Naive thymus-derived CD8-positive, alpha-beta T cell (primary cell): ENCODE measurements around the gene BRMS1L. TPM values are rescaled to one million over a fixed set of nuclear protein-coding genes. Genes with fewer than 3 reads are reported as not detected.
"Not testable (repeated sequence)": the region's sequence is repeated elsewhere in the genome, so short reads cannot be mapped to it uniquely, and the experiment has no call there.

Experiments
- ATAC-seq, 2 donors: fragments of 150-1000 bp; cut with Tn5 transposase in 1 of 2; sonication (Bioruptor Pico), chemical (Tn5 transposase) in 1 of 2; 1 replicate in 1 of 2; 2 replicates in 1 of 2; pipeline ENCODE4 v1.10.0; 2021; ENCODE audit warnings: mild to moderate bottlenecking in 2 of 2, moderate library complexity in 2 of 2
- POLR2A ChIA-PET: fragments of 350-600 bp; sonication (Branson Sonifier 250); formaldehyde crosslinking; loops from one replicate; lab custom pipeline; 2021; ENCODE audit warnings: antibody characterized with exemption; lab: Charles Lee
- DNase-seq, 10 donors: peaks; one replicate each; pipeline versions ENCODE4 v3.0.0 to v3.0.0-alpha.2; 2020 to 2022
- H3K27ac Mint-ChIP-seq, 10 donors: one replicate each; pipeline ENCODE4 v1.8.0; 2020 to 2022; ENCODE audit warnings: mild to moderate bottlenecking in 10 of 10, mixed read lengths in 10 of 10, moderate library complexity in 4 of 10, inconsistent platforms in 1 of 10
- H3K27me3 Mint-ChIP-seq, 5 donors: one replicate each; pipeline ENCODE4 v1.8.0; 2021 to 2022; ENCODE audit warnings: mixed read lengths in 5 of 5
- H3K36me3 Mint-ChIP-seq, 3 donors: one replicate each; pipeline ENCODE4 v1.8.0; 2020 to 2022; ENCODE audit warnings: mixed read lengths in 3 of 3, mild to moderate bottlenecking in 2 of 3, inconsistent platforms in 1 of 3
- H3K4me1 Mint-ChIP-seq, 4 donors: one replicate each; pipeline ENCODE4 v1.8.0; 2021 to 2022; ENCODE audit warnings: mixed read lengths in 4 of 4
- H3K4me3 Mint-ChIP-seq, 10 donors: one replicate each; pipeline ENCODE4 v1.8.0; 2020 to 2022; ENCODE audit warnings: mild to moderate bottlenecking in 10 of 10, mixed read lengths in 10 of 10, moderate library complexity in 6 of 10, inconsistent platforms in 1 of 10
- H3K9me3 Mint-ChIP-seq, 9 donors: one replicate each; pipeline ENCODE4 v1.8.0; 2020 to 2022; ENCODE audit warnings: mixed read lengths in 9 of 9, mild to moderate bottlenecking in 3 of 9, inconsistent platforms in 1 of 9, moderate library complexity in 1 of 9
- polyA plus RNA-seq, 3 donors: library from polyadenylated mRNA; unstranded; fragments of 300-500 nt; fragmentation: Illumina TruSeq; gene quantifications; one replicate each; pipeline ENCODE4 v1.2.3, GENCODE V29; 2021
- total RNA-seq, 8 experiments: library from RNA in 2 of 8; stranded (reverse) in 2 of 8; gene quantifications; one replicate each; pipeline ENCODE4 v1.2.3 and lab custom pipeline; 2021 to 2026

The BRMS1L gene
- 1 to 10 TPM; 6.2 to 6.9 TPM for total RNA-seq
- polyA plus RNA-seq = 1 to 10 TPM; 1.8 to 3.6 (median 2.7) TPM
- 5.8 to 10.3 (median 8.2) reads per million in 6 experiments for total RNA-seq (lab: John Stamatoyannopoulos, UW)

DNA sequence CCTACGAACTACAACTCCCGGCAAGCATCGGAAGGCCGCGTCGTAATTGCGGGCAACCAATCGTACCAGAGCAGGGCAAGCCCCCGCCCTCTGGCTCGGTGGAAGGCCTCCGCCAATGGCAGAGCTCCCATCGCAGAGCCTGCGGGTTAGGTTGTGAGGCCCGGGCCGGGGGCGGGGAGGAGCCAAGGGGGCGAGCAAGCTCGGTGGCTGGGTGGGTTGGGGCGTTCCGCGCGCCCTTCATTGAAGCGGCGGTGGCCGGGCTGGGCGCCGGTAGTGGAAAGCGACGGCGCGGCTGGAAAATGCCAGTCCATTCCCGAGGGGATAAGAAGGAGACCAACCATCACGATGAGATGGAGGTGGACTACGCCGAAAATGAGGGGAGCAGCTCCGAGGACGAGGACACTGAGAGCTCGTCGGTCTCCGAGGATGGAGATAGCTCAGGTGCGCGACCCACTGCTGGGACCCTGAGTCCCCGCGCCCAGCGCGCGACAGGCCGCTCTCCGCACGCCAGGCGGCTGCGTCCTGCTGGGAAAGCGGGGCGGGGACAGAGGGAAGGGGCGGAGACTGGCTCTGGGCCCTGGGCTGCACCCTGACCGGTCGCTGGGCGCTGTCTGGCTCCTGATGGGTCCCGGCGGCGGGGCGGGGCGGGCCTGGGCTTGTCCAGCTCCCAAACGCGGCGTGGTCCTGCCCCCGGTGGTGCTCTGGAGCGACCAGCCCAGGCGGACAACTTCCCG is at the start of gene BRMS1L:
TSS of gene BRMS1L (plus strand) at position 121 of the 734 bp plus-strand sequence. CDS start at position 300, 179 bp downstream.
- peak; percentile 91 to 98 (median 96) for DNase-seq
- Mint-ChIP-seq H3K9me3 (no peaks in the 10 kb centered on the region), H3K36me3 (peaks cover 0 to 2% (median 0%) of the 10 kb centered on the region in 3 donors), H3K27ac (peak within 1 kb of the TSS; percentile 70 to 97 (median 92)), H3K27me3 (no peaks in the 10 kb centered on the region), H3K4me1 (peaks cover 12 to 24% (median 17%) of the 10 kb centered on the region in 4 donors), H3K4me3 (peak within 1 kb of the TSS; percentile 87 to 97 (median 92))
- POLR2A ChIA-PET = interaction anchor here (0.6 to 1.4 kb wide), 6 partner anchors 8 to 1286 kb away, joined by 3 to 15 read pairs (median 4); partner anchors contain the start of genes MBIP and RALGAPA1
- peak; percentile 97 to 98 for ATAC-seq

DNA sequence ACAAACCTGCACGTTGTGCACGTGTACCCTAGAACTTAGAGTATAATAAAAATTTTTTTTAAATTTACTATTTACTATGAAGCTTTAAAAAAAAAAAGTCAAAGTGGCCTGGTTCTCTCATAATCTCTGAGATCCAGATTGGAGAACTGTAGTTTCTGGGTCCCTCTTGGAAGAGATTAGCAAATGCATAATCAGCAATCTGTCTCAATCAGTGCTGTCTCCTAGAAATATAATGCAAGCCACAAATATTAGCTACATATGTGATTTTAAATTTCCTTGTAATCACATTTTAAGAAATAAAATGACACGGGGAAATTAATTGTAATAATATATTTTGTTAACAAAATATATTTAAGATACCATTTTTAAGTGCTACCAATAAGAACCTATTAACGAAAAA is 49.3 kb upstream of the BRMS1L start:
- peaks cover 14 to 25% (median 18%) of the 10 kb centered on the region in 3 donors for H3K36me3 Mint-ChIP-seq
- ATAC-seq = no peak
- peaks cover 0 to 21% (median 14%) of the 10 kb centered on the region in 9 donors for H3K9me3 Mint-ChIP-seq
- H3K4me1 Mint-ChIP-seq = peaks cover 0 to 15% (median 8%) of the 10 kb centered on the region in 4 donors
- no peak overlapping the region for H3K27ac Mint-ChIP-seq
- no peaks in the 10 kb centered on the region for H3K27me3 Mint-ChIP-seq
- POLR2A ChIA-PET = interaction anchor here (0.6 kb wide), 1 partner anchor 16 kb away, joined by 3 read pairs; no protein-coding TSS in a partner anchor
- H3K4me3 Mint-ChIP-seq = no peak overlapping the region
- no peak for DNase-seq

DNA sequence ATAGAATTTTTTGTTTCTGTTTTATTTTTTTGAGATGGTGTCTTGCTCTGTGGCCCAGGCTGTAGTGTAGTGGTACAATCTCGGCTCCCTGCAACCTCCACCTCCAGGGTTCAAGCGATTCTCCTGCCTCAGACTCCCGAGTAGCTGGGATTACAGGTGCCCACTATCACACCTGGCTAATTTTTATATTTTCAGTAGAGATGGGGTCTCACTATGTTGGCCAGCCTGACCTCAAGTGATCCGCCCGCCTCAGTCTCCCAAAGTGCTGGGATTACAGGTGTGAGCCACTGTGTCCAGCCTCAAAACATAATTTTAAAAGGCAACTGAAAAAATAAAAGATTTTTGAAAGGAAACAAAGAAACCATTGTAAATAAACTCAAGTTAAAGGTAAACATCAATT is 48.6 kb upstream of the BRMS1L start:
- H3K4me3 Mint-ChIP-seq = not testable (repeated sequence)
- H3K36me3 Mint-ChIP-seq = peaks cover 18 to 25% (median 20%) of the 10 kb centered on the region in 3 donors

DNA sequence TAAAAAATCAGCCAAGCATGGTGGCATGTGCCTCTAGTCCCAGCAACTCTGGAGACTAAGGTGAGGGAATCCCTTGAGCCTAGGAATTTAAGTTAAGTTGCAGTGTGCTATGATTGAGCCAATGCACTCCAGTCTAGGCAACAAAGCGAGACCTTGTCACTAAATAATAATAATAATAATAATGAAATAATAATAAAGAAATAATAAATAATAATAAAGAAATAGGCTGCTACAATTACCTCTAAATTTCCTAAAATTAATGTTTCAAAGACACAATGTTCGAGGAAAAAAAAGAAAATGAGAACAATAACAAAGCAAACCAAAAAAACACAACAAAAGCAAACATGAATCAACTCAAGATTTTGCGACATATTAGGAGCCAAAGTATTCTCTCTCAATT is 46.8 kb upstream of the BRMS1L start:
- H3K4me3 Mint-ChIP-seq = no peak overlapping the region
- no peak for DNase-seq
- peaks cover 22 to 23% (median 23%) of the 10 kb centered on the region in 3 donors for H3K36me3 Mint-ChIP-seq
- H3K27ac Mint-ChIP-seq = no peak overlapping the region
- POLR2A ChIA-PET = no interaction called here
- peaks cover 6 to 17% (median 11%) of the 10 kb centered on the region in 4 donors for H3K4me1 Mint-ChIP-seq
- no peaks in the 10 kb centered on the region for H3K27me3 Mint-ChIP-seq
- no peak for ATAC-seq
- peaks cover 0 to 28% (median 18%) of the 10 kb centered on the region in 9 donors for H3K9me3 Mint-ChIP-seq

More for the DNA sequence above, 48.6 kb upstream of the BRMS1L start:
- Mint-ChIP-seq H3K9me3 (peaks cover 0 to 25% (median 14%) of the 10 kb centered on the region in 9 donors), H3K4me1 (peaks cover 0 to 15% (median 8%) of the 10 kb centered on the region in 4 donors)
- DNase-seq, H3K27ac Mint-ChIP-seq, ATAC-seq, POLR2A ChIA-PET, H3K27me3 Mint-ChIP-seq: not testable (repeated sequence)

- POLR2A ChIA-PET = no interaction called here
- ATAC-seq (no peak), DNase-seq (no peak)
- Mint-ChIP-seq H3K36me3 (peaks cover 21 to 24% (median 23%) of the 10 kb centered on the region in 3 donors), H3K27ac (peak overlapping the region in 1 of 10 donors; percentile 17), H3K4me3 (no peak overlapping the region), H3K4me1 (peaks cover 14 to 28% (median 23%) of the 10 kb centered on the region in 4 donors), H3K27me3 (no peaks in the 10 kb centered on the region), H3K9me3 (peaks cover 0 to 28% (median 18%) of the 10 kb centered on the region in 9 donors)
These were observed 42.4 kb upstream of the BRMS1L start for GRCh38 chr14:35783699-35784098.

GRCh38 chr14:35786856-35787255 is 39.3 kb upstream of the BRMS1L start:
- Mint-ChIP-seq H3K4me1 (peaks cover 19 to 50% (median 40%) of the 10 kb centered on the region in 4 donors), H3K27ac (peak overlapping the region in 1 of 10 donors; percentile 1)
- ATAC-seq = no peak

DNA sequence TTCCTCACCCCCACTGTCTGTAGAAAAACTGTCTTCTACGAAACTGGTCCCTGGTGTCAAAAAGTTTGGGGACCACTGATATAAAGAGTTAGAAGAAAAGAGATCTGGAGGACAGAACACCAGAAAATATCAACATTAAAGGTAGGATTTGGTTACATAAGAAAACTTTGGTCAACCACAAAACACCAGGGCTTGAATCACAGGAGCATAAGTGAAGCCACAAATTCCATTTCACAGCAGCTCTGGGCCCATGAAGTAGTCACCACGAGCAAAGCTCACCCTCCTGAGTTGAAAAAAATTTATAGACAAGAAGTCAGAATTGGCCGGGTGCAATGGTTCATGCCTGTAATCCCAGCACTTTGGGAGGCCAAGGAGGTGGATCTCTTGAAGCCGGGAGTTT is 36.5 kb upstream of the BRMS1L start:
- POLR2A ChIA-PET = no interaction called here
- Mint-ChIP-seq H3K27me3 (no peaks in the 10 kb centered on the region), H3K27ac (peak overlapping the region in 2 of 10 donors; percentile 56 to 57), H3K36me3 (peaks cover 0 to 29% (median 12%) of the 10 kb centered on the region in 3 donors), H3K4me3 (no peak overlapping the region), H3K4me1 (peaks cover 16 to 40% (median 38%) of the 10 kb centered on the region in 4 donors), H3K9me3 (no peaks in the 10 kb centered on the region)
- DNase-seq = peak in 2 of 10 donors; percentile 9 to 14
- peak; percentile 29 to 42 for ATAC-seq

More at GRCh38 chr14:35786856-35787255, 39.3 kb upstream of the BRMS1L start:
- H3K4me3 Mint-ChIP-seq = no peak overlapping the region
- peaks cover 0 to 8% (median 1%) of the 10 kb centered on the region in 9 donors for H3K9me3 Mint-ChIP-seq
- no peaks in the 10 kb centered on the region for H3K27me3 Mint-ChIP-seq
- DNase-seq = no peak
- H3K36me3 Mint-ChIP-seq = peaks cover 5 to 23% (median 18%) of the 10 kb centered on the region in 3 donors
- POLR2A ChIA-PET = interaction anchor here (0.7 kb wide), 1 partner anchor 551 kb away, joined by 3 read pairs; no protein-coding TSS in a partner anchor

- no peak overlapping the region for H3K4me3 Mint-ChIP-seq
- DNase-seq = no peak
- no peaks in the 10 kb centered on the region for H3K9me3 Mint-ChIP-seq
- H3K36me3 Mint-ChIP-seq = peaks cover 0 to 35% (median 7%) of the 10 kb centered on the region in 3 donors
- ATAC-seq = no peak
- H3K27me3 Mint-ChIP-seq = no peaks in the 10 kb centered on the region
- peaks cover 26 to 60% (median 55%) of the 10 kb centered on the region in 4 donors for H3K4me1 Mint-ChIP-seq
- H3K27ac Mint-ChIP-seq = no peak overlapping the region
- POLR2A ChIA-PET = no interaction called here
These were observed 28.3 kb upstream of the BRMS1L start for GRCh38 chr14:35797796-35798195.

DNA sequence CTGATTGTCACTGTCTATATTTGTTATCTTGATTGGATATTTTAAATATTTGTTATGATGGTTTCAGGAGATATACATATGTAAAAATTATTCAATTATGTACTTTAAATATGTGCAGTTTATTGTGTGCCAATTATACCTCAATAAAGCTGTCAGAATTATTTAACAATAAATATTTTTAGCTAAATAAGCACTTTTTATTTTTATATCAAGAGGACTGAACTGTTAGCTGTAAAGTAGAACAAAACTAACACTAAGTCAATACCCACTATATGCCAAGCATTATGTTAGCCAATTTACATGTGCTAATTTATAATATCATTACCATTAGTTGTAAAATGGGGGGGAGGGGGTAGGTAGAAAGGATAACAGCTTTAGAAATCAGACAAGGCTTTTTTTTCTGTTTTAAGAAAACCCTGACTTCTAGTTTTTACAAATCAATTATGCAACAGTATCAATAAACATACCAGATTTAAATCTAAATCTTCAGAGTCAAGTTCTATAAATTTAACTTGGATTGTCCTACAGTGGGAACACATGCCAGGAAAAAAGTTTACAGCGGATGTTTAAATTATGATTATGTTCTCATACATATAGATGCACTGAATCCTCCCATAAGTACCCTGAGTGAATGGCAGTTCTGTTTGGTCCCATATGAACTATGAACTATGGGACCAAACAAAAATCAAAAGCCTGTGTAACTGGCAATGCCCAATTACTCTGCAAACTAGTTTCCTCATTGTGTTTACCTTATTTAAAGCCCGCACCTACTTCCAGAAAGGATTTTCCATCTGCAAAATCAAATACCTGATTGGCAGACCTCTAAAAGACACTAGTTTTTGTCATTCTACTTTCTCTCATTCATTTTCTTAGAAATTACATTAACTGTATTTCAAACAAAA is 19.9 kb upstream of the BRMS1L start:
- no peaks in the 10 kb centered on the region for H3K9me3 Mint-ChIP-seq
- peak overlapping the region in 8 of 10 donors; percentile 30 to 97 (median 91) for H3K4me3 Mint-ChIP-seq
- peak overlapping the region in 6 of 10 donors; percentile 13 to 63 (median 44) for H3K27ac Mint-ChIP-seq
- H3K36me3 Mint-ChIP-seq = peaks cover 0 to 22% (median 6%) of the 10 kb centered on the region in 3 donors
- no peak for ATAC-seq
- peaks cover 18 to 55% (median 52%) of the 10 kb centered on the region in 4 donors for H3K4me1 Mint-ChIP-seq
- no peak for DNase-seq
- POLR2A ChIA-PET = interaction anchor here (0.5 to 0.7 kb wide), 2 partner anchors 19 to 926 kb away, joined by 3 to 4 read pairs; partner anchors contain the start of gene BRMS1L
- H3K27me3 Mint-ChIP-seq = peaks cover 0 to 2% (median 0%) of the 10 kb centered on the region in 5 donors

- H3K9me3 Mint-ChIP-seq = no peaks in the 10 kb centered on the region
- POLR2A ChIA-PET = interaction anchor here (0.7 kb wide), 1 partner anchor 18 kb away, joined by 3 read pairs; the partner anchor contains the start of gene BRMS1L
- DNase-seq (no peak), ATAC-seq (no peak)
- H3K27me3 Mint-ChIP-seq = peaks cover 0 to 2% (median 0%) of the 10 kb centered on the region in 5 donors
- peaks cover 15 to 45% (median 42%) of the 10 kb centered on the region in 4 donors for H3K4me1 Mint-ChIP-seq
- H3K27ac Mint-ChIP-seq = peak overlapping the region in 9 of 10 donors; percentile 27 to 98 (median 87)
- peaks cover 0 to 20% (median 6%) of the 10 kb centered on the region in 3 donors for H3K36me3 Mint-ChIP-seq
- peak overlapping the region; percentile 88 to 99 (median 97) for H3K4me3 Mint-ChIP-seq
These were observed 18.8 kb upstream of the BRMS1L start for GRCh38 chr14:35807131-35807961.

DNA sequence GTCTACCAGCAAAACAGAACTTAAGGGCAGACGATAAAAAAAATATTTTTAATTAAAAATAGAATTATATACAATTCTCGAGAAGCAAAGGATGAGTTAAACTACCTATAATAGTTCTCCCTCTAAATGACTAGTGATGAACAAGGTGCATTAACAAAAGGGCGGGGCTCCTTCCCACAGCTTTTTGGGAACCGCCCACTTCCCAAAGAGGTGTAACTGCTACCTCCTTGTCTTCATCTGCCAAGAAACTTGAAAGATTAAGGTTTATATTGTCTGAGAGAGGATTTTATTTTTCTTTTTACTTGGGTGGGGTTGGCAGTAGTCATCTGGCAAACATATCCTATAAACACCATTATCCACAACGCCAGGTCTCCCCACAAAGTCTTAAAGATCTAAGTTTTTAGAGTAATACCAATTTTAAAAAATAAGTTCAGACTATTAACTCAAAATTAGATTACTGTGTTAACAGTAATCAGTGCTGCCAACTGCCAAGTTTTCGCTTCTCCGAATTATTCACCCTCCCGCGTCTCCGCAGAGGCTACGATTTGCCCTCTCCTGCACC is 18.0 kb upstream of the BRMS1L start:
- DNase-seq (peak in 3 of 10 donors; percentile 7 to 18 (median 17)), ATAC-seq (no peak)
- POLR2A ChIA-PET = interaction anchor here (2.5 kb wide), 1 partner anchor 18 kb away, joined by 15 read pairs; the partner anchor contains the start of gene BRMS1L

More for the DNA sequence above, 18.0 kb upstream of the BRMS1L start:
- H3K27me3 Mint-ChIP-seq = peaks cover 0 to 2% (median 0%) of the 10 kb centered on the region in 5 donors
- H3K27ac Mint-ChIP-seq = peak overlapping the region; percentile 85 to 98 (median 96)
- peaks cover 15 to 41% (median 39%) of the 10 kb centered on the region in 4 donors for H3K4me1 Mint-ChIP-seq
- peaks cover 0 to 12% (median 0%) of the 10 kb centered on the region in 3 donors for H3K36me3 Mint-ChIP-seq
- no peaks in the 10 kb centered on the region for H3K9me3 Mint-ChIP-seq
- H3K4me3 Mint-ChIP-seq = peak overlapping the region; percentile 88 to 99 (median 97)
